ENCODE measurements around the gene CDYL2.
"Not testable (repeated sequence)": the region's sequence is repeated elsewhere in the genome, so short reads cannot be mapped to it uniquely, and the experiment has no call there.

Gene CDYL2

DNA sequence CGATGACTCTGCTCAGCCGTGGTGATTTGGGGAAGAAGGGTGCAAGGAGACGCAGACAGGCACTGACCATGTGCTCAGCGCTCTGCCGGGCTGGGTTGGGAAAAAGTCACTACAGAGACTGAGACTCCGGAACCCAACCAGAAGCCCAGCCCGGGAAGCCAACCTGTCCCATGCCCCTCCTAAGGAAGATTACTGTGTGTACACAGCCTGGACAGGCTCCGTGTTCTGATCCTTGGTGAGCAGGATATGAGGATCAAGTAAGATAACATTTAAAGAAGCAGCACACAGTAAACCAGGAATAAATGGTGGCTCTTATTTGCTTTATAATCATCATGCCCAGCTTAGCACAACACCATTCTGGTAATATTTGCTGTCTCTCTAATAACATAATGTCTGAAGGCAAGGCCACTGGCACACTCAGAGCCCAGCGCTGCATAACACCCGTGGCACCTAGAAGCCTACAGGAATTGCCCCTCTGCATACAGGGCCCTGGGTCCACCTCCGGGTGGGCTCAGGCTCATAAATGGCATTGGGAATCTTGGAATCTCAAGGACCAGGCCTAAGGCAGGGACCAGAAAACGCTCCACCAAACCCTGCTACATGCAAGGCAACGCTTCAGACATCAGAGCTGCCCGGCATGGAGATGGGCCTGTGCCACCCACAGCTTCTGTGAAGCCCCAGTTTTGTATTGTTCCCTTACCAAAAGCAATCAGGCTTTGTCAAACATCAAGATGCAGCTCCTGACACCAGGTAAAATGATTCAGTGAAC is 150.1 kb downstream of the CDYL2 start:
- H3K9me3 ChIP-seq (ENCODE audit: control insufficient read depth, insufficient read depth, low read length): no peaks in the 10 kb centered on the region
- H3K9ac ChIP-seq (ENCODE audit: low read depth, low read length): no peak overlapping the region
- no peaks in the 10 kb centered on the region for H3K36me3 ChIP-seq (ENCODE audit: insufficient read depth, low read length)
- no peaks in the 10 kb centered on the region for H3K4me1 ChIP-seq (ENCODE audit: insufficient read depth, low read length)

DNA sequence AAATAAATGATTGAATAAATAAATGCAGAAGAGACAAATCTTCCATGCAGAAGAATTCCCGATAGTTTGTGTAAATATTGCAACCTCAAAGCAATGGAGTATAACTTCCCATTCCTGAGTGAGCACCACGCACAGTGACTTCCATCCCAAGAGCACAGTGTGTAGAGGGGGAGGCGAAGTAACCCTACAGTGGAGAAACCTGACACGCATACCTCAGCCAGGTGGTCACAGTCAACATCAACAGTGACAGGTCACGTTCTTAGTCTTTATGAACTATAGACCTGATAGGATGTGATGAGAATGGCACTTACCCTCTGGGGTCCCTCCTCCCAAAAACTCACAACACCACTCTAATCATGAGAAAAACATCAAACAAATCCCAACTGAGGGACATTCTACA is 152.0 kb downstream of the CDYL2 start:
- no peak overlapping the region for H3K9ac ChIP-seq (ENCODE audit: low read depth, low read length)
- H3K36me3 ChIP-seq (ENCODE audit: insufficient read depth, low read length): no peaks in the 10 kb centered on the region
- no peaks in the 10 kb centered on the region for H3K9me3 ChIP-seq (ENCODE audit: control insufficient read depth, insufficient read depth, low read length)
- H3K4me1 ChIP-seq (ENCODE audit: insufficient read depth, low read length): no peaks in the 10 kb centered on the region

DNA sequence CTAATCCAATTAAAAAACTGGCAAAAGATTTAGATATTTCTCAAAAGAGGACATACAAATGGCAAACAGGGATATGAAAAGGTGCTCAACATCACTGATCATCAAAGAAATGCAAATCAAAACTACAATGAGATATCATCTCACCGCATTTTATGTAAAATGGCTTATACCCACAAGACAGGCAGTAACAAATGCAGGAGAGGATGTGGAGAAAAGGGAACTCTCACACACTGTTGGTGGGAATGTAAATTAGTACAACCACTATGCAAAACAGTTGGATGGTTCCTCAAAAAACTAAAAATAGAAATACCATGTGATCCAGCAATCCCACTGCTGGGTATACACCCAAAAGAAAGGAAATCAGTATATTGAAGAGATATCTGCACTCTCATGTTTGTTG is 154.1 kb downstream of the CDYL2 start:
- not testable (repeated sequence) for H3K9ac ChIP-seq (ENCODE audit: low read depth, low read length); H3K4me1 ChIP-seq (ENCODE audit: insufficient read depth, low read length); H3K9me3 ChIP-seq (ENCODE audit: control insufficient read depth, insufficient read depth, low read length); H3K36me3 ChIP-seq (ENCODE audit: insufficient read depth, low read length)

DNA sequence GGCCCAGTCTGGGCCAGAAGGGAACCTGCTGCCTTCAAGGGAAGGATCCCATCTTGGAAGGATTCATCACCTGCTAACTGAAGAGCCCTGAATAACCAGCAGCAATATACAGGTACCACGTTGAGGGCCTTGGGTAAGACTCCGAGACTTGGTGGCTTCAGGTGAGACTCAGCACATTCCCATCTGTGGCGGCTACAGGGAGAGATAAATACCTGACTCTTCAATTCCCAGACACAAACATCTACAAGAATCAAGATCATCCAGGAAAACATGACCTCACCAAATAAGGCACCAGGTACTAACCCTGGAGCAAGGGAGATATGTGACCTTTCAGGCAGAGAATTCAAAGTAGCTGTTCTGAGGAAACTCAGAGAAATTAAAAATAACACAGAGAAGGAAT is 164.1 kb downstream of the CDYL2 start:
- H3K9me3 ChIP-seq (ENCODE audit: control insufficient read depth, insufficient read depth, low read length): no peaks in the 10 kb centered on the region
- H3K9ac ChIP-seq (ENCODE audit: low read depth, low read length): no peak overlapping the region
- no peaks in the 10 kb centered on the region for H3K4me1 ChIP-seq (ENCODE audit: insufficient read depth, low read length)
- H3K36me3 ChIP-seq (ENCODE audit: insufficient read depth, low read length): no peaks in the 10 kb centered on the region

DNA sequence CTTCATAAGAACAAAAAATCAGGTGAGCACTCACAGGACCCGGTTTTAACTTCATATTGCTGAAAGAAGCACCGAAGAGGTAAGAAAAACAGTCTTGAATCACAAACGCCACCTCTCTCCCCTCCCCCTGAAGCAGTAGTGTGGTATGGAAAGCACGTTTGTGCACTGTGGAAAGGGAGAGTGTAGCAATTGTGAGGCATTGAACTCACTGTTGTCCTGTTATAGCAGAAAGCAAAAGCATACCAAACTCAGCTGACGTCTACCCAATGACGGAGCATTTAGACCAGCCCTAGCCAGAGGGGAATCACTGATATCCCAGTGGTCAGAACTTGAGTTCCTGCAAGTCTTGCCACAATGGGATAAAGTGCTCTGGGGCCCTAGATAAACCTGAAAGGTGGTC is 164.8 kb downstream of the CDYL2 start:
- Histone ChIP-seq H3K9me3 (ENCODE audit: control insufficient read depth, insufficient read depth, low read length) (no peaks in the 10 kb centered on the region), H3K36me3 (ENCODE audit: insufficient read depth, low read length) (no peaks in the 10 kb centered on the region), H3K4me1 (ENCODE audit: insufficient read depth, low read length) (no peaks in the 10 kb centered on the region), H3K9ac (ENCODE audit: low read depth, low read length) (no peak overlapping the region)

DNA sequence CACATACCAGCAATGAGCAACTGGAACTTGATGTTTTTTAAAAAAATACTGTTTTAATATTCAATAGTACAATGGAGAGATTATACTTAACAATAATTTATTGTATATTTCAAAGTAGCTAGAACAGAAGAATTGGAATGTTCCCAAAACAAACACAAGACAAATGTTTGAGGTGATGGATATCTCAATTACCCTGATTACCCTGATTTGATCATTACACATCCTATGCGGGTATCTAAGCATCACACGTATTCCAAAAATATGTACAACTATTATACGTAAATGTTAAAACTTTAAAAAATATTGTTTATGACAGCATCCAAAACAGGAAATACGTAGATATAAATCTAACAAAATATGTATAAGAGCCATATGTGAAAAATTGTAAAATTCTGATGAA is 166.8 kb downstream of the CDYL2 start:
- no peaks in the 10 kb centered on the region for H3K9me3 ChIP-seq (ENCODE audit: control insufficient read depth, insufficient read depth, low read length)
- H3K36me3 ChIP-seq (ENCODE audit: insufficient read depth, low read length): no peaks in the 10 kb centered on the region
- H3K9ac ChIP-seq (ENCODE audit: low read depth, low read length): no peak overlapping the region
- H3K4me1 ChIP-seq (ENCODE audit: insufficient read depth, low read length): no peaks in the 10 kb centered on the region

DNA sequence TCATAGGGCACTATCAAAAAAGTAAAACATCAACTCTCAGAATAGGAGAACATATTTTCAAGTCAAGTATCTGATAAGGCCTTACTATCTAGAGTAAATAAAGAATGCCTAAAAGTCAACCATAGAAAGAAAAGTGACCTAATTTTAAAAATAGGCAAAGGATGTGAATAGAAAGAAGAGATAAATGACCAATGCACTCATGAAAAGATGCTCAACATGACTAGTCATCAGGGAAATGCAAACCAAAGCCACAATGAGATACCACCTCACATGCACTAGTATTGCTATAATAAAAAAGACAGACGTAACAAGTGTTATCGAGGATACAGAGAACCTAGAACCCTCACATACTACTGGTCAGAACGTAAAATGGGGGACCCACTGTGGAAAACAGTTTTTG is 172.8 kb downstream of the CDYL2 start:
- H3K9ac ChIP-seq (ENCODE audit: low read depth, low read length): no peak overlapping the region
- H3K9me3 ChIP-seq (ENCODE audit: control insufficient read depth, insufficient read depth, low read length): no peaks in the 10 kb centered on the region
- H3K4me1 ChIP-seq (ENCODE audit: insufficient read depth, low read length): no peaks in the 10 kb centered on the region
- H3K36me3 ChIP-seq (ENCODE audit: insufficient read depth, low read length): no peaks in the 10 kb centered on the region

DNA sequence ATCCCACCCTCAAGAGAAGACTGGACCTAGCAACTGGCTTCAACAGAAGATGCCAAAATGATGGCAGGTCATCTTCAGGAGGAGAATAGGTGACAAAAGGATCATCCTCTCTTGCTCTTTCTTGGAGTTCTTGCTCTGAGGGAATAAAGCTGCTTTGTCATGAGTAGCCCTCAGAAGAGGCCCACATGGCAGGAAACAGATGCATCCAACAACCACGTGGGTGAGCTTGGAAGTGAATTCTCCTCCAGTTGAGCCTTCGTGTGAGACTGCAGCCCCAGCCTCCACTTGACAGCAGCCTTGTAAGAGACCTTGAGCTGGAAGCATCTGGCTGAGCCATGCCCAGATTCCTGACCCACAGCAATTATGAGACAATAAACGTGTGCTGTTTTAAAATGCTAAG is 176.1 kb downstream of the CDYL2 start:
- H3K9ac ChIP-seq (ENCODE audit: low read depth, low read length): no peak overlapping the region
- no peaks in the 10 kb centered on the region for H3K4me1 ChIP-seq (ENCODE audit: insufficient read depth, low read length)
- H3K9me3 ChIP-seq (ENCODE audit: control insufficient read depth, insufficient read depth, low read length): no peaks in the 10 kb centered on the region
- no peaks in the 10 kb centered on the region for H3K36me3 ChIP-seq (ENCODE audit: insufficient read depth, low read length)

DNA sequence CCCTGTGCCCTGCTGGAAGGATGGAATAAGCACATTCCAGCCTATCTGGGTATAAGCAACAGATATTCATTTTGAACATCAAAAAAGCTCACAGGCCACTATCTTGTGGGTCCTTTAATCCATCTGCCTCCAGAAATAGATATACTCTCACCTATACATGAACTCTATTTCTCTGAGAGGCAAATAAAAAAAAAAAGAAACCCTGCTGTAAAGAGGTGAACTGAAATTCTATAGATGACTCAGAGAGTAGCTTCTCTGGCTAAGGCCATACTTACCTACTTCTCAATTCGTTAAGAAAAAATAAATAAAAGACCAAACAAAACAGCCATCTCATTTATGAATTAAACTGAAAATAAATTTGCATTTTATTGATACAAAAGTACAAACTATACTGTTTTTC is 177.3 kb downstream of the CDYL2 start:
- Histone ChIP-seq H3K9ac (ENCODE audit: low read depth, low read length) (no peak overlapping the region), H3K9me3 (ENCODE audit: control insufficient read depth, insufficient read depth, low read length) (no peaks in the 10 kb centered on the region), H3K36me3 (ENCODE audit: insufficient read depth, low read length) (no peaks in the 10 kb centered on the region), H3K4me1 (ENCODE audit: insufficient read depth, low read length) (no peaks in the 10 kb centered on the region)

DNA sequence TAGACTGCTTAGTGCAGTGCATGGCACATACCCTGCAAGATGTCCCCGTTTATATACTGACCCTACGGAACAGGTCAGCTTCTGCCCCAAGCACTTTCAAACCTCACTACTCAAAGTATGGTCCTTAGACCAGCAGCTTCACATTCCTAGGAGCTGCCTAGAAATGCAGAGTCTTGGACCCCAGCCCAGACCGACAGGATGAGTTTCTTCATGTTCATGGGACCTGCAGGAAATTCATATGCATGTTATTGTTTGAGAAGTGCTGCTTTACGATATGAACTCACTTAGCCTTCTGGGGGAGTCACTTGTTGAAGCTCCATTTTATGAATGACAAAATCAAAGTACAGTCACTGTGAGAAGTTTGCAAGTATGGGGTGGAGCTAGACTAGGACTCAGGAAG is 181.0 kb downstream of the CDYL2 start:
- Histone ChIP-seq H3K4me1 (ENCODE audit: insufficient read depth, low read length) (no peaks in the 10 kb centered on the region), H3K36me3 (ENCODE audit: insufficient read depth, low read length) (no peaks in the 10 kb centered on the region), H3K9me3 (ENCODE audit: control insufficient read depth, insufficient read depth, low read length) (no peaks in the 10 kb centered on the region), H3K9ac (ENCODE audit: low read depth, low read length) (no peak overlapping the region)

DNA sequence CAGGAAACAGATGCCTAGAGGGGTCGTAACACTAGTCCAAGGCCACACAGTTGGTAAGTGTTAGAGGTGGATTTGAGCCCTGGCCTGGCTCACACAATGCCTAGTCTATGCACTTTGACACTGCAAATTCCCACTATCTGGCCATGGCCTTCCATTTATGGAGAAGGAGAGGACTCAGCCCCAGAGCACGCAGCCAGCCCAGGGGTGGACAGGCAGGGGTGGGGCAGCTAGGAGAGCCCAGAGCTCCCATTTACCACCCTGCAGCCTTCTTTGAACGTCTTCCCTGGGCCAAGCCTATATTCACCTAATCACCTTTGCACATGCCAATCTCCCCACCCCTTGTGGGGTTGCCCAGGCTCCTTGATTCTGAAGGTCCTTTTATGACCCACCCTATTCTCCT is 182.4 kb downstream of the CDYL2 start:
- no peaks in the 10 kb centered on the region for H3K36me3 ChIP-seq (ENCODE audit: insufficient read depth, low read length)
- H3K9me3 ChIP-seq (ENCODE audit: control insufficient read depth, insufficient read depth, low read length): no peaks in the 10 kb centered on the region

DNA sequence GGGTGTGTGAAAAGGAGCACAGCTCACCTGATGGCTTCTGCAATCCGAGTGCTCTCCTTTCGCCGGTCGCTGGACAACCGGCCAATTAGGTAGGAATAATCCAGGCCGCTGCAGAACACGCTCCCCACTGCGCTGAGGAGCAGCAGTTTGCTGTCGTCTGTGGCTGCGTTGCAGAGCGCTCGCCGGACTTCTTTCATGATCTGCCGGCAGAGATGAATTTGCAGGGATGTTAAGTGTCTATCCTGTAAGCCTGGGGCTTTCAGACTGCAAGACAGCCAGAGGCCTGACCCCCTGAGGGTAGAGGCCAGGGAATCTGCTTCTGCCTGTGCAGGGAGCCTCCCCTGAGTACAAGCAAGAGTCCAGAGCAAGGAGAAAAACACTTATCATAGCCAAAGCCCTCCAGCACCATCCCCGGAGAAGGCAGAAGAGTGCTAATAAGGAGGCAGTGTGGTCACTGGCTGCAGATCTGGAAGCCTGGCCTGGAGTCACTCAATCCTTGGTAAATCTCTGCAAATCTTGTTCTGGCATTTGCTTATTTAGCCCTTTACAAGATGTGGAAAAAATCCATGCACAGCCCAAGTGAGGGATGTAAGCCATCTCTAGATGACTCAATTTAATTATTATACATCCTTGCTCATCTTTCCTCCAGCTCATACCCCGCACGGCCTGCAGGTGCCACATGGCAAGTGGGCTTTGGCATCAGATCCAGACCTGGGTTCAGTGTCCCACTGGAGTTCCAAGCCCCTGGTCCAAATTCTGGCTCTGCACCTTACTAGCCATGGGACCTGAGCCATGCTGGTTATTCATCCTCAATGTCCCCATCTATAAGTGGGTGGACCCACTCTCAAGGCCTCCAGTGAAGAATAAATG is 183.4 kb downstream of the CDYL2 start:
- Histone ChIP-seq H3K36me3 (ENCODE audit: insufficient read depth, low read length) (no peaks in the 10 kb centered on the region), H3K9ac (ENCODE audit: low read depth, low read length) (no peak overlapping the region)

More for the DNA sequence above, 182.4 kb downstream of the CDYL2 start:
- H3K9ac ChIP-seq (ENCODE audit: low read depth, low read length): no peak overlapping the region
- H3K4me1 ChIP-seq (ENCODE audit: insufficient read depth, low read length): no peaks in the 10 kb centered on the region

DNA sequence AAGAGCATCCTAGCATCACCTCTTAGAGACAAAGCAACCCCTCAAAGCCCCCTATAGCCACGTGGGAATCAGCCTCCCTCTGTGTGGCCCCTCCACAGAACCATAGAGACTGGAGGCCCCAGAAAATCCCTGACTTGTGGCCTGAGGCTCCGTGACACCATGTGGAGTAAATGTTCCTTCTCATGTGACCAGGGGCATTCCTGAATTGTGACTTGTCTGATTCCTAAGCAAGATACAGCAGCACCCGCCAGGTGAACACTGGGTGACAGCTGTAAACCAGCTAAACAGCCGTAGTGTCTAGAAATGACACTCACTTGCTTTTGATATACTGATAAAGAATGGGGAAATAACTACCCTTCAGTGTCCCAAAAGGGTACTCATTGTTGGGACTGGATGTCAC is 184.6 kb downstream of the CDYL2 start:
- Histone ChIP-seq H3K9ac (ENCODE audit: low read depth, low read length) (no peak overlapping the region), H3K36me3 (ENCODE audit: insufficient read depth, low read length) (no peaks in the 10 kb centered on the region), H3K4me1 (ENCODE audit: insufficient read depth, low read length) (no peaks in the 10 kb centered on the region), H3K9me3 (ENCODE audit: control insufficient read depth, insufficient read depth, low read length) (no peaks in the 10 kb centered on the region)

More for the DNA sequence above, 183.4 kb downstream of the CDYL2 start:
- Histone ChIP-seq H3K9me3 (ENCODE audit: control insufficient read depth, insufficient read depth, low read length) (no peaks in the 10 kb centered on the region), H3K4me1 (ENCODE audit: insufficient read depth, low read length) (no peaks in the 10 kb centered on the region)

DNA sequence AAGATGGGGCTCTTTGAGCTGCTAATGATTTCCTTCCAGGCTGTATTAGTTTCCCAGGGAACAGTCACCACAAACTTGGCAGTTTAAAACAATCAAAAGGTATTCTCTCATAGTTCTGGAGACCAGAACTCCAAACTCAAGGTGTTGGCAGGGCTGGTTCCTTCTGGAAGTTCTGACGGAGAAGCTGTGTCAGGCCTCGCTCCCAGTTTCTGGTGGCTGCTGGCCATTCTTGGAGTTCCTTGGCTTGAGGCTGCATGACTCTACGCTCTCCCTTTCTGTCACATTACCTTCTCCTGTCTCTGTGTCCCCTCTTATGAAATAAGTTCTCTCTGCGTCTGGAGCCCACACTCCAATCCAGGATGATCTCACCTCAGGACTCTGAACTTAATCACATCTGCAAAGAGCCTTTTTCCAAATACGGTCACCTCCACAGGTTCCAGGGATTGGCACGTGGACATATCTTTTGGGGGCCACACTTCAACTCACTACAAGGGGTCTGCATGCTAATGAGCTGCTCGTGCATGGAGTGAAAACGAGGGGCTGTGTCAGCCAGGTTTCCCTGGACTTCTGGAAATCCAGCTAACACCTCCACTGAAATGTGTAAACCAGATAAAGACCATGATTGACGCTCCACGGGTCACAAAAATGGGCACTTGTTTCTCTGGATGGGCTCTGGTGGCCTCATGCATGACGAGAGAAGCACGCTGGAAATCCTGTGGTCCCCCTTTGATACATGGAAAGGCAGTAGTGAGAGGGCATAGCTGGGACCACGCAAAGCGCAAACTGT is 185.3 kb downstream of the CDYL2 start:
- H3K36me3 ChIP-seq (ENCODE audit: insufficient read depth, low read length): no peaks in the 10 kb centered on the region
- H3K4me1 ChIP-seq (ENCODE audit: insufficient read depth, low read length): no peaks in the 10 kb centered on the region
- no peak overlapping the region for H3K9ac ChIP-seq (ENCODE audit: low read depth, low read length)
- H3K9me3 ChIP-seq (ENCODE audit: control insufficient read depth, insufficient read depth, low read length): no peaks in the 10 kb centered on the region

Data from ES-I3 (cell line).